HG02884 (cell line): ENCODE results near the gene CCDC110.

Source experiments
- ATAC-seq: cut with Tn5 transposase; IDR thresholded peaks from one replicate; pipeline ENCODE4 v1.9.1; 2021; ENCODE audit warnings: mild to moderate bottlenecking, moderate library complexity; ENCODE audit not compliant: unreplicated experiment

The CCDC110 gene

DNA sequence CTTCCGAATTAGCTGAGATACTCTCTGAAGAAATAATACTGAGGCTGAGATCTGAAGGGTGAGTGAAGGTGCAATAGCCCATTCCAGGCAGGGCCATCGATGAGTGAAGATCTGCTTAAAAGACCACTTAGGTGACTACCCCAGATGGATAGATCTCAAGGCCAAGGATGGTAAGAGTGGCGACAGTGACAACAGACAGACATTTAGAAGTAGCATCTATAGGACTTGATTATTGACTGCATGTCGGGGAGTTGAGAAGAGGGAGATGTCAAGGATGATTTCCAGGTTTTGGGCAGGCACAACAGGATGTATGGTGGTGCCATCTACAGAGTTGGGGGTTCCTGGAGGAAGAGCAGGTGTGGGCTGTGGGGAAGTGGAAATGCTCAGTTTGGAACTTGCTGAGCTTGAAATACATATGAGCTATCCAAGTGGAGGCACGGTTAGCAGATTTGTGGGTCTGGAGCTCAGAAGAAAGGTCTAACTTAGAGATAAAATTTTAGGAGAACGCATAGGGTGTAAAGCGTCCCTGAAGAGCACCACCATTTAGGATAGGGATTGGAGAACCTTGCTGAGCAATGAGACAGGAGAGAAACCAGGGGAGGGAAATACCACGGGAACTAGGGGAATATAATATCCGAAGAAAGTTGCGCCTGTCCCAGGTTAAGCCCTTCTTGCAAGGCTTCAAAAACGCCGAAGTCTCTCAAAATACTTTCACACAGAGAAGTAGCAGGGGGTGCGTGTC lies 46.5 kb downstream of the CCDC110 start:
- no peak for ATAC-seq

GRCh38 chr4:185421366-185422124 lies 50.0 kb downstream of the CCDC110 start:
- no peak for ATAC-seq

GRCh38 chr4:185416955-185417354 lies 54.6 kb downstream of the CCDC110 start:
- ATAC-seq, result no peak

DNA sequence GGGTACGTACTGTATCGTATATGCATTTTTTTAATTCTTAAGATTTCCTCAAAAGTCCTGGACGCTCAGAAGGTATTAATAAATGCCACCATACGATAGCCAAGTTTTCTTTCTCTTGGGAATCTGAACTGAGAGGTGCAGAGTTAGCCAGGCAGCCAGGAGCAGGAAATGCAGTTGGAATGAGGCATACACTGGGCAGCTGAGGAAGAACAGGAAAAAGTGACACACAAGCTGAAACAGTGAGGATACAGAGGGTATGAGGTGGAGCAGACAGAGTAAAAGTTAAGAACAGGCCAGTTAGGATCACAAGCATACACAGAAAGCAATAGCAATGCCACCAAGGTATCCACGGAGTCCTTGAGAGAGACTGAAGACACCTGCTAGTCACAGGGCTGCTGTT lies 59.1 kb downstream of the CCDC110 start:
- ATAC-seq, result no peak

DNA sequence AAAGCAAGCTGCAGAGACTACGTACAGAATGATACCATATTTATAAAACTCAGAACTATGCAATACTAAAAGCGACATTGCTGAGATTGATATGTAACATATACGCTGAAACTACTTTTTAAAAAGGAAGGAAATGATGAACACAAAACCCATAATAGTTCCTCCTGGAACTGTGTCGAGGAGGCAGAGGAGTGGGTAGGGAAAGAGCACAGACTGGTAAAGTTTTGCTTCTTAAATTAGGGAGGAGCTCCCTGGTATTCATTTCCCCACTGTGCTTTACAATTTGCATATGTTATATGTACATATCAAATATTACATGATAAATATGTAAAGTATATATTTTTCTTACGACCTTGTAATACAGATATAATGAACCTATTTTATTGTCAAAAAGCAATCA lies 59.7 kb downstream of the CCDC110 start:
- ATAC-seq, result no peak

- ATAC-seq, result no peak
Observed at GRCh38 chr4:185408432-185408831, 63.1 kb downstream of the CCDC110 start.

DNA sequence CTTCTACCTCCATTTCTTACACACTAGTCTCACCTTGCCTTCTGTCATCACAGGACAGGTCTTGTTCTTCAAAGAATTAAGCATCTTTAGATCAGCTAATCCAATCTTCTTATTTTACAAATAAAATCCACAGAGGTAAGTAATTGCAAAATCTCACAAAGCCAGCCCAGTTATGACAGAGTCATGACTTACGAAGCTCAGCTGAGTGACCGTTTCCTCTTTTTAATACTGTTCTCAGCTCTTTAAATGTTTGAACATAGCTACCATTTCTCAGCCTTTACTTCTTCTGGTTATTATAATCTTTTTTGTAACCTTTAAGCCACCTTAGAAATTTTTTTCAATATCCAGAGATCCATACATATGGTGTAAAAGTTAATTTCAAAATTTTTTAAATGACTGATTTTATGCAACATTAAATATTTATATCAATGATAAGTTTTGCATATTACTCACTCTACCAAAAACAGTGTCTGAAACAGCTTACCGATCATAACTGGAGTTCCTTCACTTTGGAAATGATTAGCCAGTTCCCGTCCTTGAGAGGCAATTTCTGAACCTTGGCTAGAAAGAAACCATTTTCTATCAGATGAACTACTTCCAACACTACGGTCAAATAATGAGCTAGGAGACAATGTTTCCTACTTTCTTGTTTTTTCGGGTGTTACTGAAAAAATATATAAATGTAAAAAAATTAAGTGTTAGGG lies 66.1 kb downstream of the CCDC110 start:
- peak; percentile 63 for ATAC-seq

DNA sequence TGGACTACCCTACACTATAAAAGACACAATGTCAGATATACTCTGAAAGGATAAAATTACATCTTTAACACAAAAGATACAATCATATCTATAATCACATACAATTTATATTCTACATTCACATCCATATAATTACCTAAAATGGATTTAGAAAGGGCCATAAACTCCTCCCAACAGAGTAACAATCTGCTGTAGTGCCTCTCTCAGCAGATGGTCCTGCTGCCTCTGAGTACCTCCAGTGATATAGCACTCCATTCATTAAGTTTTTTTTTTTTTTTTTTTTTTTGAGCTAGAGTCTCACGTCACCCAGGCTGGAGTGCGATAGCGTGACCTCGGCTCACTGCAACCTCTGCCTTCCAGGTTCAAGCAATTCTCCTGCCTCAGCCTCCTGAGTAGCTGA lies 67.5 kb downstream of the CCDC110 start:
- no peak for ATAC-seq

GRCh38 chr4:185399466-185399865 lies 72.1 kb downstream of the CCDC110 start:
- ATAC-seq, result no peak

- ATAC-seq, result no peak
Observed at GRCh38 chr4:185398618-185399017, 72.9 kb downstream of the CCDC110 start.

GRCh38 chr4:185396724-185397385 lies 74.7 kb downstream of the CCDC110 start, which contains the start of gene ANKRD37:
Gene ANKRD37, plus strand, starts transcription at chr4:185396841. Its CDS starts 83 bp downstream, at chr4:185396924.
- no peak for ATAC-seq

GRCh38 chr4:185395956-185396723 lies 75.4 kb downstream of the CCDC110 start:
- ATAC-seq, result peak; percentile 71

- ATAC-seq, result no peak
Observed at GRCh38 chr4:185395238-185395955, 76.1 kb downstream of the CCDC110 start, which contains the start of gene LRP2BP. Gene LRP2BP, minus strand, starts transcription at chr4:185395924. Its CDS starts 17,738 bp downstream, at chr4:185378186.
